KOPT-K1 (cell line): ENCODE measurements around the gene FZD2.

Experiments
- H3K27ac ChIP-seq: fragments of 200-600 bp; sonication (generic); 2 replicates; pipeline ENCODE4 v1.5.1; 2016; ENCODE audit warnings: antibody characterized with exemption, mild to moderate bottlenecking, low read depth, low read length; ENCODE audit not compliant: poor library complexity, severe bottlenecking
- H3K36me3 ChIP-seq: fragments of 200-600 bp; sonication (generic); 2 replicates; pipeline ENCODE4 v1.5.1; 2017; ENCODE audit warnings: antibody characterized with exemption, mild to moderate bottlenecking, low read length, moderate library complexity; ENCODE audit not compliant: insufficient read depth
- H3K9me3 ChIP-seq: fragments of 200-600 bp; sonication (generic); 2 replicates; pipeline ENCODE4 v1.5.1; 2017; ENCODE audit warnings: antibody characterized with exemption, low read length, mild to moderate bottlenecking; ENCODE audit not compliant: insufficient read depth, poor library complexity, severe bottlenecking

FZD2 gene

GRCh38 chr17:44604768-44605485 lies 47.6 kb downstream of the FZD2 start:
- Histone ChIP-seq H3K9me3 (no peaks in the 10 kb centered on the region), H3K36me3 (no peaks in the 10 kb centered on the region), H3K27ac (no peak overlapping the region)

GRCh38 chr17:44606658-44607057 lies 49.4 kb downstream of the FZD2 start:
- Histone ChIP-seq H3K36me3 (no peaks in the 10 kb centered on the region), H3K27ac (no peak overlapping the region), H3K9me3 (no peaks in the 10 kb centered on the region)

- no peaks in the 10 kb centered on the region for H3K36me3 ChIP-seq
- no peaks in the 10 kb centered on the region for H3K9me3 ChIP-seq
- H3K27ac ChIP-seq, result no peak overlapping the region
Measured at GRCh38 chr17:44607836-44608690, 50.8 kb downstream of the FZD2 start.

DNA sequence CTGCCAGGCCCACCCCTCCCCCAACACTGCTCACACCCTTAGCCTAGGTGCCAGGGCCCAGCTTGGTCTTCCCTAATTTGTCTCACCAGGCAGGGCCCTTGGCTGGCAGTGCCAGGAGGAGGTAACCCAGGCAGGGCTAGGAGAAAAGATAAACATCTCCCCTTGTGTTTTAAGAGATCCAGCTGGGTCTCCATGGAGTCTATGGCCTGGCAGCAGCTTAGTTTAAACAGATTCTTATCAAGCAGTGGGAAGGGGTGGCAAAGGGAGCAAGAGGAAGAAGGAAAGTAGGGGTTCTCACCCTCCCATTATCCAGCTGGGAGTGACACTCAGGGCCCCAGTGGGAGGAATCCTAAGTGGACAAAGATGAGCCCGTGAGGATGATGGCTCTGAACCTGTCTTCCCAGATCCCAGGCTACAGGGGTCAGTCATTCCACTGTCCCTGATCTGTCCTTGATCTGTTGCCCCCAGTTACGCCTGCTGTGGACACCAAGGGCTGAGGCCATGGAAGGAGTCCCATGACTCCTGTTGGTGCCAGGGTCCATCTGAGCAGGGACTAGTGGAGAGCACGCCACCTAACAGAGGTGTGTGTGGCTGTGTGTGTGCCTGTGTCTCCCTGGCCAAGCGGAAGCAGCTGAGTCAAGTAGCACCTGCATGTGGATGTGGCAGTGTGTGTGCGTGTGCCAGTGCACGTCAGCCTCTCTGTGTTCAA lies 51.6 kb downstream of the FZD2 start:
- no peak overlapping the region for H3K27ac ChIP-seq
- no peaks in the 10 kb centered on the region for H3K36me3 ChIP-seq
- H3K9me3 ChIP-seq, result no peaks in the 10 kb centered on the region

- Histone ChIP-seq H3K9me3 (no peaks in the 10 kb centered on the region), H3K27ac (no peak overlapping the region), H3K36me3 (no peaks in the 10 kb centered on the region)
Measured at GRCh38 chr17:44610331-44610730, 53.0 kb downstream of the FZD2 start.
